ENCODE data around the gene ING1. TPM values are rescaled to one million over a fixed set of nuclear protein-coding genes. Genes with fewer than 3 reads are reported as not detected.
A peak's percentile ranks its signal among the peaks of the same experiment; 100 is the strongest.
"Not testable (repeated sequence)": the region's sequence is repeated elsewhere in the genome, so short reads cannot be mapped to it uniquely, and the experiment has no call there.

The ING1 gene
- total RNA-seq, 1 donor from 2014 or later = 16.3 TPM

DNA sequence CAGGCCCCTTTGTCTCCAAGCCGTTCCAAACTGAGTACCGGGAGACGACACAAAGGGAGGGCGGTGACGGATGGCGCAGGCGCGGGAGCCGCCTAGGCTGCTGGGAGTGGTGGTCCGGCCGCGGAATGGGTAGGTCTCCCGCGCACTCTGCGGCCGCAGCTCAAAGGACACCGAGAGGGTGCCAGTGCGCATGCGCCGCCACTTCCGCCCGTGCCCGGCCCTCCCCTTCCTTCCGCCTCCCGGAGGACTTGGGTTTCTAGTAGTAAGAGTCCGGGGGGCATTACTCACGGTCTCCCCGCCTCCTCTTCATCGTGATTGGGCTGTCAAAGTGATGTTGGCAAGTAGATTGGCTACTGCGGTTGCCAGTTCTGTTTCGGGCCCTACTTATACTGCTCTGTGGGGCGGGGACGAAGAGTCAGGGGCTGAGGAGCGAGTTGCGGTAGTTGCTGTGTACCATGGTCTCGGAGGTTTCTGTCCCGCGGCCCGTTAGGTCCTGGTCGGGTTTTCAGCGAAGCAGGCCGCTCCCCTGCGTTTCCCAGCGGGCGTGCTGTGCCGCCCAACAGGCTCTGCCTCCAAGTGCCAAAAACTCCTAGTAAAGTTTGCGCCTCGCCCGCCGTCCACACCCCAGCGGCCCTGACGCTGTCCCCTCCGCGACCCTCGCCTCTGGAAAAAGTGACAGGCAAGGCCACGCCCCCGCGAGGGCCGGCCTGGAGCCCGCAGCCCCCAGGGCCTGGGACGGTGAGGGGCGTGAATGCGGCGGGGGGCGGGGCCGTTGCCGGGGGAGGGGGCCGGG is 455 bp upstream of the ING1 start:
- H3K27ac Mint-ChIP-seq = peak overlapping the region; percentile 93
- H3K9me3 Mint-ChIP-seq = no peaks in the 10 kb centered on the region
- DNase-seq (ENCODE audit: low spot score) = peak; percentile 99
- no peaks in the 10 kb centered on the region for H3K27me3 Mint-ChIP-seq (ENCODE audit: low read depth)
- no peaks in the 10 kb centered on the region for H3K36me3 Mint-ChIP-seq (ENCODE audit: low read depth)
- intact Hi-C loops (cut with micrococcal nuclease) = loop anchor here (1.0 to 5.0 kb wide), 3 partner anchors 98 to 1974 kb away; partner anchors contain the start of gene NAXD
- H3K4me1 Mint-ChIP-seq (ENCODE audit: low read depth) = peaks cover 17% of the 10 kb centered on the region
- peak overlapping the region; percentile 98 for H3K4me3 Mint-ChIP-seq (ENCODE audit: low read depth)

DNA sequence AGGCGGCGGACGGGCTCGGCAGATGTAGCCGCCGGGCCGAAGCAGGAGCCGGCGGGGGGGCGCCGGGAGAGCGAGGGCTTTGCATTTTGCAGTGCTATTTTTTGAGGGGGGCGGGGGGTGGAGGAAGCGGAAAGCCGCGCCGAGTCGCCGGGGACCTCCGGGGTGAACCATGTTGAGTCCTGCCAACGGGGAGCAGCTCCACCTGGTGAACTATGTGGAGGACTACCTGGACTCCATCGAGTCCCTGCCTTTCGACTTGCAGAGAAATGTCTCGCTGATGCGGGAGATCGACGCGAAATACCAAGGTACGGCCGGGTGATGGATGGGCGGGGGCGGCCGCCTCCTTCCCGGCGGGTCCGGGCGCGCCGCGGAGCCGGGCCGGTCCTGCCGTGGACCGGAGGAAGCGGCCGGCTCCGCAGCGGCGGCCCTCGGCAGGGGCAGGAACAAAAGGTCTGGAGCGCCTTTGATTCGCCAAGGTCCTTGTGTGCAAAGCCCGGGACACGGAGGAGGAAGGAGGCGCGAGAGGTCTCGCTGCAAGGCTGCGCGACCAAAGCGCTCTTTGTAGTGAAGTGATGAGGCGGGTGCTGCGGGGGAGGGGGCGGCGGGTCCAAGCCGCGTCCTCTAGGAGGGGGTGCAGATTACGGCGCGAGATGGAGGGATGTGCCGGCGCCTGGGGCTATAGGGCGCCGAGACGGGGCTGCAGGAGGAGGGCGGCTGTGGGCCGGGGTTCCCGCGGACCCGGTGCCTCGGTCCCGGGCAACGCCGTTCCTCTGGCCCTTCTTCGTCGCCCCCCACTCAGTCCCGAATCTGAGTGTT is 689 bp downstream of the ING1 start:
- Mint-ChIP-seq H3K9me3 (no peaks in the 10 kb centered on the region), H3K36me3 (ENCODE audit: low read depth) (peaks cover 2% of the 10 kb centered on the region), H3K4me3 (ENCODE audit: low read depth) (peak overlapping the region; percentile 90), H3K27me3 (ENCODE audit: low read depth) (no peaks in the 10 kb centered on the region), H3K4me1 (ENCODE audit: low read depth) (peaks cover 16% of the 10 kb centered on the region), H3K27ac (peak overlapping the region; percentile 95)
- intact Hi-C loops (cut with micrococcal nuclease) = loop anchor here (1.0 to 5.0 kb wide), 3 partner anchors 99 to 1973 kb away; partner anchors contain the start of gene NAXD
- DNase-seq (ENCODE audit: low spot score) = peak; percentile 53

DNA sequence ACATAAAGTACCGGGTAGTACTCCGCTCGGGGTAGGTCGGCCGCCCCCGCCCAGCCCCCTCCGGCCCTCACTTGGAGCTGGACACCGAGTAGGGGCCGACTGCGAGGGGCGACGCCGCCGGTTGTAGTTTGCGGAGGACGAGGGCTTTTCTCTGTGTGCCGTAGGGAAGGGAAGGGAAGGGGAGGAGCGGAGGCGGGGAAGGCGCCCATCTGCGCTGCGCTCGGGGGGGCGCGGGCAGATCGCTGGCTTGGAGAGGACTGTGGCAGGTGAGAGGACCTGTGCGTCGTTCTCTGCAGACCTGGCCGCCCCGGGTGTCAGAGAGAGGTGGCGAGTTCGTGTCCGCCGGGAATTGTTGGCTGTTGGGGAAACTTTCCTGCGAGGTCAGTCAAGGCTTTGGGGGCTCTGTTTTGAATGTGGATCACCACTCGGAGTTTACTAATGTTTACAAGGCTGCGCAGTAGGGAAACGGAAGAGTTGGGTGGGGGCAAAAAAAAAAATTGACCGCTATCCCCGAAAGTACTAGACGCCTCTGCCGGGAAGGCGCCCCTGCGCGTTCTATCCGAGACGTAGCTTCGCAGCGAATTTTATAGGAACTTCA is 1.4 kb downstream of the ING1 start:
- Mint-ChIP-seq H3K9me3 (no peaks in the 10 kb centered on the region), H3K27me3 (ENCODE audit: low read depth) (no peaks in the 10 kb centered on the region), H3K4me1 (ENCODE audit: low read depth) (peaks cover 21% of the 10 kb centered on the region), H3K36me3 (ENCODE audit: low read depth) (peaks cover 10% of the 10 kb centered on the region), H3K27ac (peak overlapping the region; percentile 95), H3K4me3 (ENCODE audit: low read depth) (peak overlapping the region; percentile 90)
- peak; percentile 57 for DNase-seq (ENCODE audit: low spot score)
- intact Hi-C loops (cut with micrococcal nuclease) = loop anchor here (1.0 to 5.0 kb wide), 5 partner anchors 9 to 1972 kb away; partner anchors contain the start of genes ANKRD10 and CARS2

- Mint-ChIP-seq H3K36me3 (ENCODE audit: low read depth) (peaks cover 11% of the 10 kb centered on the region), H3K9me3 (no peaks in the 10 kb centered on the region), H3K4me1 (ENCODE audit: low read depth) (peaks cover 22% of the 10 kb centered on the region), H3K27ac (peak overlapping the region; percentile 95), H3K27me3 (ENCODE audit: low read depth) (no peaks in the 10 kb centered on the region), H3K4me3 (ENCODE audit: low read depth) (peak overlapping the region; percentile 90)
- DNase-seq (ENCODE audit: low spot score) = peak; percentile 96
- intact Hi-C loops (cut with micrococcal nuclease) = loop anchor here (1.0 to 5.0 kb wide), 4 partner anchors 9 to 200 kb away; partner anchors contain the start of genes ANKRD10 and CARS2
These were observed 2.1 kb downstream of the ING1 start for GRCh38 chr13:110715395-110716246.

DNA sequence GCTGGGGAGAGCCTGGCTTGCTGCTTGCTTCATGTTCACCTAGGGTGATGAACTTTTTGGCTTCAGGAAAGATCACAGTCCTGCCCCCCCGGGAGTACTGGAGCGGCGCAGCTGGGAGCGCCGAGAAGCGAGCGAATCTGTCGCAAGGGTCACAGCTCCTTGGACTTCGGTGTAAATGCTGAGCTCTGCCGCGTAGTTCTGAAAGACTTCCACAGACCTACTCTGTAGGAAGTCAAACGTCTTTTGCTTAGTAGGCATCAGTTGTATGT is 2.7 kb downstream of the ING1 start:
- Mint-ChIP-seq H3K27ac (peak overlapping the region; percentile 49), H3K4me1 (ENCODE audit: low read depth) (peaks cover 20% of the 10 kb centered on the region), H3K36me3 (ENCODE audit: low read depth) (peaks cover 11% of the 10 kb centered on the region), H3K27me3 (ENCODE audit: low read depth) (no peaks in the 10 kb centered on the region), H3K4me3 (ENCODE audit: low read depth) (peak overlapping the region; percentile 90), H3K9me3 (no peaks in the 10 kb centered on the region)
- no peak for DNase-seq (ENCODE audit: low spot score)
- intact Hi-C loops (cut with micrococcal nuclease) = loop anchor here (1.0 to 5.0 kb wide), 2 partner anchors 10 to 101 kb away; no protein-coding TSS in a partner anchor

GRCh38 chr13:110719036-110719710 is 5.7 kb downstream of the ING1 start:
- DNase-seq (ENCODE audit: low spot score) = no peak
- Mint-ChIP-seq H3K9me3 (no peaks in the 10 kb centered on the region), H3K36me3 (ENCODE audit: low read depth) (peaks cover 19% of the 10 kb centered on the region), H3K4me3 (ENCODE audit: low read depth) (no peak overlapping the region), H3K27ac (no peak overlapping the region), H3K27me3 (ENCODE audit: low read depth) (no peaks in the 10 kb centered on the region), H3K4me1 (ENCODE audit: low read depth) (peaks cover 15% of the 10 kb centered on the region)
- intact Hi-C loops (cut with micrococcal nuclease) = loop anchor here (5.0 kb wide), 1 partner anchor 98 kb away; no protein-coding TSS in a partner anchor

- Mint-ChIP-seq H3K4me3 (ENCODE audit: low read depth) (no peak overlapping the region), H3K27me3 (ENCODE audit: low read depth) (no peaks in the 10 kb centered on the region), H3K9me3 (no peaks in the 10 kb centered on the region), H3K27ac (no peak overlapping the region), H3K36me3 (ENCODE audit: low read depth) (peaks cover 23% of the 10 kb centered on the region), H3K4me1 (ENCODE audit: low read depth) (peaks cover 19% of the 10 kb centered on the region)
- intact Hi-C loops (cut with micrococcal nuclease) = no loop called here
- DNase-seq (ENCODE audit: low spot score) = no peak
These were observed 9.5 kb downstream of the ING1 start for GRCh38 chr13:110722971-110723370.

- Mint-ChIP-seq H3K27ac (no peak overlapping the region), H3K4me3 (ENCODE audit: low read depth) (no peak overlapping the region), H3K27me3 (ENCODE audit: low read depth) (no peaks in the 10 kb centered on the region), H3K36me3 (ENCODE audit: low read depth) (peaks cover 23% of the 10 kb centered on the region), H3K4me1 (ENCODE audit: low read depth) (peaks cover 19% of the 10 kb centered on the region), H3K9me3 (no peaks in the 10 kb centered on the region)
- no peak for DNase-seq (ENCODE audit: low spot score)
- intact Hi-C loops (cut with micrococcal nuclease) = no loop called here
These were observed 10.1 kb downstream of the ING1 start for GRCh38 chr13:110723598-110723997.

DNA sequence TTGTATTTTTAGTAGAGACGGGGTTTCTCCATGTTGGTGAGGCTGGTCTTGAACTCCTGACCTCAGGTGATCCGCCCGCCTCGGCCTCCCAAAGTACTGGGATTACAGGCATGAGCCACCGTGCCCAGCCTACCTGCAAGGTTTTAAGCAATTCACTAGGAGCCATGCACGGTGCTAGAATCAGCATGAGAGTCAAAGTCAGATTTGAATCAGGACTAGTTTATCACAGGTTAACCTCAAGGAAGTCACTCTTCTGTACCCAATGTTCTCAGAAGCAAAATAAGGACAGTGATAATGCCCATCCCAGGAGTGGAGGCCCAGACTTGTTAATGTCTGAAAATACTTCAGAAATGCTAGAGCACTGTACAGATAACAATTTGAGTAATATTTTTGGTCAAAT is 12.7 kb downstream of the ING1 start:
- not testable (repeated sequence) for H3K9me3 Mint-ChIP-seq; H3K4me3 Mint-ChIP-seq (ENCODE audit: low read depth); H3K27ac Mint-ChIP-seq; DNase-seq (ENCODE audit: low spot score); H3K27me3 Mint-ChIP-seq (ENCODE audit: low read depth)
- peaks cover 14% of the 10 kb centered on the region for H3K4me1 Mint-ChIP-seq (ENCODE audit: low read depth)
- intact Hi-C loops (cut with micrococcal nuclease) = loop anchor here (1.0 kb wide), 1 partner anchor 10 kb away; no protein-coding TSS in a partner anchor
- peaks cover 11% of the 10 kb centered on the region for H3K36me3 Mint-ChIP-seq (ENCODE audit: low read depth)

DNA sequence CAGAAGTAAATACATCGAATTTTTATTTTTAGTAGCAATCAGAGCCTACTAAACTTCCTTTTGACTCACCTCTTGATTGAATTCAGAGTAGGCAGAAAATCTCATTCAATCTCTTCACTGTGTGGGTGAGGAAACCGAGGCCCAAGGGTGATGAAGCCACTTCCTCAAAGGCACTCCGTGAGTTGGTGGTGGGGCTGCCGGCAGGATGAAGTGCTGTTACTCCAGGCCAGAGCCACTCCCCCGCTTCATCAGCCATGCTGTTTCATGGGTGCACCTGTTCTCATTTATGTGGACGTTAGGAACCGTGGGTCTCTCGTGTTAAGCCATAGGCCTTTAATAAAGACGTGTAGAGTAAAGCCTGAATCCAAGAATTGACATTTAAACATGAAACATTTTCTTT is 13.2 kb downstream of the ING1 start:
- H3K9me3 Mint-ChIP-seq = no peaks in the 10 kb centered on the region
- intact Hi-C loops (cut with micrococcal nuclease) = loop anchor here (1.0 kb wide), 1 partner anchor 10 kb away; no protein-coding TSS in a partner anchor
- peak overlapping the region; percentile 14 for H3K4me3 Mint-ChIP-seq (ENCODE audit: low read depth)
- peaks cover 7% of the 10 kb centered on the region for H3K27me3 Mint-ChIP-seq (ENCODE audit: low read depth)
- H3K36me3 Mint-ChIP-seq (ENCODE audit: low read depth) = peaks cover 10% of the 10 kb centered on the region
- peak; percentile 31 for DNase-seq (ENCODE audit: low spot score)
- no peak overlapping the region for H3K27ac Mint-ChIP-seq
- peaks cover 14% of the 10 kb centered on the region for H3K4me1 Mint-ChIP-seq (ENCODE audit: low read depth)

GRCh38 chr13:110731072-110731471 is 17.6 kb downstream of the ING1 start:
- no peak overlapping the region for H3K4me3 Mint-ChIP-seq (ENCODE audit: low read depth)
- peaks cover 12% of the 10 kb centered on the region for H3K4me1 Mint-ChIP-seq (ENCODE audit: low read depth)
- no peaks in the 10 kb centered on the region for H3K9me3 Mint-ChIP-seq
- no peak overlapping the region for H3K27ac Mint-ChIP-seq
- DNase-seq (ENCODE audit: low spot score) = no peak
- peaks cover 4% of the 10 kb centered on the region for H3K36me3 Mint-ChIP-seq (ENCODE audit: low read depth)
- peaks cover 7% of the 10 kb centered on the region for H3K27me3 Mint-ChIP-seq (ENCODE audit: low read depth)
- intact Hi-C loops (cut with micrococcal nuclease) = no loop called here

All from activated T-helper 2 cell treated with anti-CD3 and anti-CD28 coated beads, Interferon-gamma antibody, Interleukin-2, Interleukin-4, amounts not matched to agents 10 μg/mL and 5 μg/mL and 100 μg/mL, durations not matched to agents 14 hours and 24 hours and 36 hours (primary cell).